B cell (primary cell): ENCODE measurements around the gene DGUOK. TPM values are rescaled to one million over a fixed set of nuclear protein-coding genes. Genes with fewer than 3 reads are reported as not detected.
"Not testable (repeated sequence)": the region's sequence is repeated elsewhere in the genome, so short reads cannot be mapped to it uniquely, and the experiment has no call there.

ENCODE experiments used
- ATAC-seq: fragments of 200-7000 bp; cut with Tn5 transposase; one replicate; pipeline ENCODE4 v1.10.0; 2021; ENCODE audit warnings: low read depth, mild to moderate bottlenecking, moderate number of reproducible peaks, moderate library complexity
- CTCF ChIA-PET: fragments of 350-600 bp; sonication (Branson Sonifier 250); formaldehyde crosslinking; loops from one replicate; lab custom pipeline; 2021; ENCODE audit warnings: antibody characterized with exemption, inconsistent platforms; lab: Charles Lee
- POLR2A ChIA-PET: fragments of 350-600 bp; sonication (Branson Sonifier 250); formaldehyde crosslinking; loops from one replicate; lab custom pipeline; 2021; ENCODE audit warnings: antibody characterized with exemption; lab: Charles Lee
- DNase-seq: peaks from one replicate; pipeline ENCODE4 v3.0.0; 2013
- H2AFZ ChIP-seq: 2 replicates; pipeline ENCODE4 v1.6.1; 2012; ENCODE audit warnings: mild to moderate bottlenecking, low read depth, low read length; ENCODE audit not compliant: insufficient read depth, poor library complexity, severe bottlenecking
- H3K27ac ChIP-seq, 2 donors: 1 replicate in 1 of 2; 2 replicates in 1 of 2; pipeline ENCODE4 v1.5.1; 2012 to 2013; ENCODE audit warnings: low read length in 2 of 2, mild to moderate bottlenecking in 2 of 2, moderate library complexity in 1 of 2
- H3K27me3 ChIP-seq, 4 experiments: fragments of 200-600 bp in 1 of 4; sonication (generic) in 1 of 4; replicated peaks in 1 of 4; 1 replicate in 2 of 4; 2 replicates in 2 of 4; pipeline versions ENCODE4 v1.6.1 to v1.7.0; 2013 to 2016; ENCODE audit warnings: low read length in 3 of 4, mild to moderate bottlenecking in 2 of 4, mixed read lengths in 1 of 4, moderate library complexity in 1 of 4; ENCODE audit not compliant: insufficient read depth in 4 of 4, control insufficient read depth in 3 of 4; ENCODE audit errors: control extremely low read depth in 1 of 4
- H3K36me3 ChIP-seq, 2 experiments: replicated peaks in 1 of 2; 1 replicate in 1 of 2; 2 replicates in 1 of 2; pipeline versions ENCODE4 v1.6.1 to v1.7.1; 2013; ENCODE audit warnings: low read length in 1 of 2; ENCODE audit not compliant: insufficient read depth in 2 of 2, control insufficient read depth in 1 of 2; ENCODE audit errors: control extremely low read depth in 1 of 2, extremely low read depth in 1 of 2
- H3K4me1 ChIP-seq, 2 donors: fragments of 200-600 bp in 1 of 2; sonication (generic) in 1 of 2; 1 replicate in 1 of 2; 2 replicates in 1 of 2; pipeline versions ENCODE4 v1.5.1 to v1.6.1; 2013 to 2017; ENCODE audit warnings: low read length in 2 of 2; ENCODE audit not compliant: control insufficient read depth in 2 of 2, insufficient read depth in 2 of 2
- H3K4me2 ChIP-seq: replicated peaks from 2 replicates; pipeline ENCODE3; 2012; ENCODE audit warnings: mild to moderate bottlenecking, low read depth, low read length; ENCODE audit not compliant: poor library complexity, severe bottlenecking
- H3K4me3 ChIP-seq, 5 experiments: fragments of 200-600 bp in 1 of 5; sonication (generic) in 1 of 5; 1 replicate in 3 of 5; 2 replicates in 2 of 5; pipeline versions ENCODE4 v1.5.1 to v1.7.0; 2011 to 2016; ENCODE audit warnings: low read length in 4 of 5, mild to moderate bottlenecking in 4 of 5, low read depth in 2 of 5, control low read depth in 1 of 5, moderate library complexity in 1 of 5; ENCODE audit not compliant: insufficient read depth in 1 of 5; ENCODE audit errors: control extremely low read depth in 1 of 5, extremely low read depth in 1 of 5
- H3K79me2 ChIP-seq: fragments of 200-600 bp; sonication (generic); one replicate; pipeline ENCODE4 v1.6.0; 2016; ENCODE audit warnings: low read length; ENCODE audit not compliant: control insufficient read depth, insufficient read depth
- H3K9ac ChIP-seq: fragments of 200-600 bp; sonication (generic); 2 replicates; pipeline ENCODE4 v1.6.1; 2017; ENCODE audit warnings: mild to moderate bottlenecking, low read length, moderate library complexity
- H3K9me3 ChIP-seq, 3 donors: one replicate each; pipeline versions ENCODE4 v1.6.1 to v1.7.1; 2013; ENCODE audit warnings: low read length in 2 of 3; ENCODE audit not compliant: control insufficient read depth in 2 of 3, insufficient read depth in 1 of 3; ENCODE audit errors: control extremely low read depth in 1 of 3
- H4K20me1 ChIP-seq: 2 replicates; pipeline ENCODE4 v1.6.0; 2012; ENCODE audit warnings: mild to moderate bottlenecking, low read length; ENCODE audit not compliant: insufficient read depth, control insufficient read depth, poor library complexity, severe bottlenecking
- H3K27ac Mint-ChIP-seq: one replicate; pipeline ENCODE4 v1.8.0; 2021; ENCODE audit warnings: mixed read lengths
- H3K27me3 Mint-ChIP-seq: one replicate; pipeline ENCODE4 v1.8.0; 2021; ENCODE audit warnings: mixed read lengths
- H3K4me1 Mint-ChIP-seq: one replicate; pipeline ENCODE4 v1.8.0; 2021; ENCODE audit warnings: mixed read lengths
- H3K4me3 Mint-ChIP-seq: one replicate; pipeline ENCODE4 v1.8.0; 2021; ENCODE audit warnings: mixed read lengths
- H3K9me3 Mint-ChIP-seq: one replicate; pipeline ENCODE4 v1.8.0; 2022; ENCODE audit warnings: mixed read lengths; ENCODE audit not compliant: insufficient read depth
- CTCF ChIP-seq: fragments of 200-600 bp; IDR thresholded peaks from one replicate; pipeline ENCODE4 v1.8.0; 2022; ENCODE audit warnings: antibody characterized with exemption, mild to moderate bottlenecking
- EZH2 ChIP-seq: IDR thresholded peaks from 2 replicates; pipeline ENCODE4 v1.6.1; 2012; ENCODE audit warnings: borderline replicate concordance, low read depth, mild to moderate bottlenecking, moderate library complexity, low read length; ENCODE audit not compliant: insufficient read depth, poor library complexity, severe bottlenecking
- WGBS: methylation state at CpG from one replicate; pipeline ENCODE4 v1.1.5; 2013; ENCODE audit warnings: missing lambda C conversion rate; ENCODE audit not compliant: insufficient coverage; 5-methylcytosine and 5-hydroxymethylcytosine counted together
- intact Hi-C: fragments of 100-400 bp; cut with micrococcal nuclease; formaldehyde crosslinking; loops from one replicate; pipeline ENCODE4 v1.10.0; 2022
- polyA plus RNA-seq: library from polyadenylated mRNA; depleted of rRNA; stranded (reverse); fragments of >200 nt; gene quantifications from 2 replicates; pipeline ENCODE4 v1.2.3, GENCODE V29; 2012
- total RNA-seq, 2 donors: library from RNA; stranded (reverse); fragments of 120-200 nt in 1 of 2; gene quantifications; 1 replicate in 1 of 2; 2 replicates in 1 of 2; pipeline versions ENCODE4 v1.2.3 to v1.2.4, GENCODE V29; 2013 to 2022

The DGUOK gene
- total and polyA plus RNA-seq, 2 donors (not counting 1 experiment from before 2014, with no cell fraction given): 61.7 to 81.5 TPM

GRCh38 chr2:73903313-73903712 is 23.4 kb upstream of the DGUOK start:
- CTCF ChIA-PET: interaction anchor here (0.7 kb wide), 1 partner anchor 222 kb away, joined by 3 read pairs; no protein-coding TSS in a partner anchor
- intact Hi-C loops: no loop called here

GRCh38 chr2:73903949-73904613 is 22.6 kb upstream of the DGUOK start:
- H3K9me3 Mint-ChIP-seq, H3K9me3 ChIP-seq, H3K4me1 ChIP-seq, H3K27ac ChIP-seq, DNase-seq, H3K4me1 Mint-ChIP-seq, H2AFZ ChIP-seq, H3K4me2 ChIP-seq, H3K27me3 ChIP-seq, H3K4me3 ChIP-seq, H3K4me3 Mint-ChIP-seq, H3K9ac ChIP-seq, H3K79me2 ChIP-seq, ATAC-seq, H3K36me3 ChIP-seq, H3K27ac Mint-ChIP-seq, POLR2A ChIA-PET, H4K20me1 ChIP-seq, intact Hi-C loops: not testable (repeated sequence)
- CTCF ChIA-PET: interaction anchor here (0.7 kb wide), 1 partner anchor 221 kb away, joined by 3 read pairs; no protein-coding TSS in a partner anchor
- 100% methylated on average over 1 of the region's 5 CpGs for WGBS
- H3K27me3 Mint-ChIP-seq: peaks cover 12% of the 10 kb centered on the region

More at GRCh38 chr2:73903313-73903712, 23.4 kb upstream of the DGUOK start:
- Mint-ChIP-seq H3K27ac (no peak overlapping the region), H3K4me1 (peaks cover 2% of the 10 kb centered on the region), H3K9me3 (no peaks in the 10 kb centered on the region), H3K4me3 (no peak overlapping the region), H3K27me3 (peaks cover 12% of the 10 kb centered on the region)
- H3K4me2 ChIP-seq: no peak overlapping the region
- peaks cover 0 to 2% of the 10 kb centered on the region in 2 donors for H3K4me1 ChIP-seq
- no peaks in the 10 kb centered on the region for H3K36me3 ChIP-seq
- no peaks in the 10 kb centered on the region for H3K9me3 ChIP-seq
- peaks cover 0 to 3% (median 0%) of the 10 kb centered on the region in 4 experiments for H3K27me3 ChIP-seq
- ATAC-seq (no peak), DNase-seq (no peak)
- no peak overlapping the region for H3K27ac ChIP-seq
- TF ChIP-seq EZH2 (no peak), CTCF (no peak)
- H2AFZ ChIP-seq: no peak overlapping the region
- no peak overlapping the region for H3K9ac ChIP-seq
- no peak overlapping the region for H3K4me3 ChIP-seq
- no peaks in the 10 kb centered on the region for H3K79me2 ChIP-seq
- WGBS: 88% methylated on average over 3 of the region's 4 CpGs
- POLR2A ChIA-PET: no interaction called here
- no peaks in the 10 kb centered on the region for H4K20me1 ChIP-seq
